ENCODE measurements around the gene ARID1B.

GRCh38 chr6:156924246-156924645 is 147.1 kb downstream of the ARID1B start:
- TF ChIP-seq ZNF384 (IDR thresholded peaks at IDR 0.05; ENCODE audit: low read depth, low read length) (no peak), CTCF (IDR thresholded peaks at IDR 0.05 in 2 of 3, conservative IDR thresholded peaks at IDR 0.05 in 1 of 3; ENCODE audit: insufficient read depth in 2 of 3, low read depth in 1 of 3, low read length in 3 of 3) (no peak), POLR2AphosphoS5 (IDR thresholded peaks at IDR 0.05; ENCODE audit: control insufficient read depth, insufficient read depth, low read depth, low read length) (no peak), NCOA2 (IDR thresholded peaks at IDR 0.05; ENCODE audit: partially characterized antibody in 2 of 2) (no peak)
